ENCODE results near the gene DUS2. TPM values are rescaled to one million over a fixed set of nuclear protein-coding genes. Genes with fewer than 3 reads are reported as not detected.
"Not testable (repeated sequence)": the region's sequence is repeated elsewhere in the genome, so short reads cannot be mapped to it uniquely, and the experiment has no call there.

Gene DUS2
- total RNA-seq, 1 donor from 2014 or later = 24.1 TPM

- DNase-seq (ENCODE audit: extremely low spot score, unreplicated experiment) = no peak
- Mint-ChIP-seq H3K4me1 (ENCODE audit: unreplicated experiment) (no peaks in the 10 kb centered on the region), H3K9me3 (peaks cover 18% of the 10 kb centered on the region), H3K27me3 (no peaks in the 10 kb centered on the region), H3K4me3 (no peak overlapping the region), H3K27ac (no peak overlapping the region), H3K36me3 (peaks cover 29% of the 10 kb centered on the region)
- no peak for TF ChIP-seq CTCF (conservative IDR thresholded peaks at IDR 0.05)
These were observed 88.3 kb downstream of the DUS2 start for GRCh38 chr16:68111379-68111778.

- Mint-ChIP-seq H3K9me3 (peaks cover 18% of the 10 kb centered on the region), H3K36me3 (peaks cover 21% of the 10 kb centered on the region), H3K27ac (no peak overlapping the region), H3K27me3 (no peaks in the 10 kb centered on the region), H3K4me1 (ENCODE audit: unreplicated experiment) (no peaks in the 10 kb centered on the region), H3K4me3 (no peak overlapping the region)
- no peak for DNase-seq (ENCODE audit: extremely low spot score, unreplicated experiment)
- TF ChIP-seq CTCF (conservative IDR thresholded peaks at IDR 0.05) = no peak
These were observed 90.1 kb downstream of the DUS2 start for GRCh38 chr16:68113059-68113761.

- no peak for DNase-seq (ENCODE audit: extremely low spot score, unreplicated experiment)
- no peak overlapping the region for H3K27ac Mint-ChIP-seq
- H3K4me1 Mint-ChIP-seq (ENCODE audit: unreplicated experiment) = no peaks in the 10 kb centered on the region
- peaks cover 18% of the 10 kb centered on the region for H3K9me3 Mint-ChIP-seq
- peaks cover 15% of the 10 kb centered on the region for H3K36me3 Mint-ChIP-seq
- no peaks in the 10 kb centered on the region for H3K27me3 Mint-ChIP-seq
- H3K4me3 Mint-ChIP-seq = no peak overlapping the region
- TF ChIP-seq CTCF (conservative IDR thresholded peaks at IDR 0.05) = no peak
These were observed 90.7 kb downstream of the DUS2 start for GRCh38 chr16:68113765-68114240.

- H3K36me3 Mint-ChIP-seq = peaks cover 10% of the 10 kb centered on the region
- H3K4me1 Mint-ChIP-seq (ENCODE audit: unreplicated experiment); DNase-seq (ENCODE audit: extremely low spot score, unreplicated experiment); H3K9me3 Mint-ChIP-seq; H3K27me3 Mint-ChIP-seq; H3K27ac Mint-ChIP-seq; H3K4me3 Mint-ChIP-seq: not testable (repeated sequence)
These were observed 91.9 kb downstream of the DUS2 start for GRCh38 chr16:68114939-68115338.

- H3K9me3 Mint-ChIP-seq = peaks cover 10% of the 10 kb centered on the region
- no peak for DNase-seq (ENCODE audit: extremely low spot score, unreplicated experiment)
- H3K4me1 Mint-ChIP-seq (ENCODE audit: unreplicated experiment) = no peaks in the 10 kb centered on the region
- no peak for TF ChIP-seq CTCF (conservative IDR thresholded peaks at IDR 0.05)
- peaks cover 6% of the 10 kb centered on the region for H3K36me3 Mint-ChIP-seq
- no peak overlapping the region for H3K27ac Mint-ChIP-seq
- H3K27me3 Mint-ChIP-seq = no peaks in the 10 kb centered on the region
- H3K4me3 Mint-ChIP-seq = no peak overlapping the region
These were observed 92.8 kb downstream of the DUS2 start for GRCh38 chr16:68115851-68116250.

- Mint-ChIP-seq H3K9me3 (peaks cover 7% of the 10 kb centered on the region), H3K27ac (no peak overlapping the region), H3K4me3 (no peak overlapping the region), H3K4me1 (ENCODE audit: unreplicated experiment) (no peaks in the 10 kb centered on the region), H3K27me3 (no peaks in the 10 kb centered on the region), H3K36me3 (peaks cover 6% of the 10 kb centered on the region)
- no peak for DNase-seq (ENCODE audit: extremely low spot score, unreplicated experiment)
- TF ChIP-seq CTCF (conservative IDR thresholded peaks at IDR 0.05) = peak; percentile 54
These were observed 93.3 kb downstream of the DUS2 start for GRCh38 chr16:68116256-68116867.
